ENCODE data around the gene SCAP.
A peak's percentile ranks its signal among the peaks of the same experiment; 100 is the strongest.

Gene SCAP

GRCh38 chr3:47412842-47413520, 62.8 kb downstream of the SCAP start:
- H3K4me3 ChIP-seq (ENCODE audit: low read length): no peak overlapping the region
- peak; percentile 23 for TF ChIP-seq CTCF (IDR thresholded peaks at IDR 0.05; ENCODE audit: insufficient read depth, low read depth, low read length, missing control alignments)
- no peak for DNase-seq (ENCODE audit: low read depth)

- H3K4me3 ChIP-seq (ENCODE audit: low read length): no peak overlapping the region
Observed at GRCh38 chr3:47412453-47412756, 63.3 kb downstream of the SCAP start.

GRCh38 chr3:47411696-47412452, 63.9 kb downstream of the SCAP start:
- no peak overlapping the region for H3K4me3 ChIP-seq (ENCODE audit: low read length)
- TF ChIP-seq CTCF (IDR thresholded peaks at IDR 0.05; ENCODE audit: insufficient read depth, low read depth, low read length, missing control alignments): no peak
- no peak for DNase-seq (ENCODE audit: low read depth)

More at GRCh38 chr3:47412453-47412756, 63.3 kb downstream of the SCAP start:
- DNase-seq (ENCODE audit: low read depth): no peak
- no peak for TF ChIP-seq CTCF (IDR thresholded peaks at IDR 0.05; ENCODE audit: insufficient read depth, low read depth, low read length, missing control alignments)

GRCh38 chr3:47410801-47411646, 64.7 kb downstream of the SCAP start:
- no peak for DNase-seq (ENCODE audit: low read depth)
- TF ChIP-seq CTCF (IDR thresholded peaks at IDR 0.05; ENCODE audit: insufficient read depth, low read depth, low read length, missing control alignments): no peak
- no peak overlapping the region for H3K4me3 ChIP-seq (ENCODE audit: low read length)

GRCh38 chr3:47410417-47410720, 65.4 kb downstream of the SCAP start:
- TF ChIP-seq CTCF (IDR thresholded peaks at IDR 0.05; ENCODE audit: insufficient read depth, low read depth, low read length, missing control alignments): no peak
- no peak overlapping the region for H3K4me3 ChIP-seq (ENCODE audit: low read length)
- no peak for DNase-seq (ENCODE audit: low read depth)

- no peak overlapping the region for H3K4me3 ChIP-seq (ENCODE audit: low read length)
- no peak for DNase-seq (ENCODE audit: low read depth)
Observed at GRCh38 chr3:47409688-47410416, 65.9 kb downstream of the SCAP start.

More at GRCh38 chr3:47409688-47410416, 65.9 kb downstream of the SCAP start:
- TF ChIP-seq CTCF (IDR thresholded peaks at IDR 0.05; ENCODE audit: insufficient read depth, low read depth, low read length, missing control alignments): no peak
